B cell (primary cell): ENCODE measurements around the gene TOM1L2. TPM values are rescaled to one million over a fixed set of nuclear protein-coding genes. Genes with fewer than 3 reads are reported as not detected.

Experiments used
- ATAC-seq: fragments of 200-7000 bp; cut with Tn5 transposase; one replicate; pipeline ENCODE4 v1.10.0; 2021; ENCODE audit warnings: low read depth, mild to moderate bottlenecking, moderate number of reproducible peaks, moderate library complexity
- CTCF ChIA-PET: fragments of 350-600 bp; sonication (Branson Sonifier 250); formaldehyde crosslinking; loops from one replicate; lab custom pipeline; 2021; ENCODE audit warnings: antibody characterized with exemption, inconsistent platforms; lab: Charles Lee
- POLR2A ChIA-PET: fragments of 350-600 bp; sonication (Branson Sonifier 250); formaldehyde crosslinking; loops from one replicate; lab custom pipeline; 2021; ENCODE audit warnings: antibody characterized with exemption; lab: Charles Lee
- DNase-seq: peaks from one replicate; pipeline ENCODE4 v3.0.0; 2013
- H2AFZ ChIP-seq: 2 replicates; pipeline ENCODE4 v1.6.1; 2012; ENCODE audit warnings: mild to moderate bottlenecking, low read depth, low read length; ENCODE audit not compliant: insufficient read depth, poor library complexity, severe bottlenecking
- H3K27ac ChIP-seq, 2 donors: 1 replicate in 1 of 2; 2 replicates in 1 of 2; pipeline ENCODE4 v1.5.1; 2012 to 2013; ENCODE audit warnings: low read length in 2 of 2, mild to moderate bottlenecking in 2 of 2, moderate library complexity in 1 of 2
- H3K27me3 ChIP-seq, 4 experiments: fragments of 200-600 bp in 1 of 4; sonication (generic) in 1 of 4; replicated peaks in 1 of 4; 1 replicate in 2 of 4; 2 replicates in 2 of 4; pipeline versions ENCODE4 v1.6.1 to v1.7.0; 2013 to 2016; ENCODE audit warnings: low read length in 3 of 4, mild to moderate bottlenecking in 2 of 4, mixed read lengths in 1 of 4, moderate library complexity in 1 of 4; ENCODE audit not compliant: insufficient read depth in 4 of 4, control insufficient read depth in 3 of 4; ENCODE audit errors: control extremely low read depth in 1 of 4
- H3K36me3 ChIP-seq, 2 experiments: replicated peaks in 1 of 2; 1 replicate in 1 of 2; 2 replicates in 1 of 2; pipeline versions ENCODE4 v1.6.1 to v1.7.1; 2013; ENCODE audit warnings: low read length in 1 of 2; ENCODE audit not compliant: insufficient read depth in 2 of 2, control insufficient read depth in 1 of 2; ENCODE audit errors: control extremely low read depth in 1 of 2, extremely low read depth in 1 of 2
- H3K4me1 ChIP-seq, 2 donors: fragments of 200-600 bp in 1 of 2; sonication (generic) in 1 of 2; 1 replicate in 1 of 2; 2 replicates in 1 of 2; pipeline versions ENCODE4 v1.5.1 to v1.6.1; 2013 to 2017; ENCODE audit warnings: low read length in 2 of 2; ENCODE audit not compliant: control insufficient read depth in 2 of 2, insufficient read depth in 2 of 2
- H3K4me2 ChIP-seq: replicated peaks from 2 replicates; pipeline ENCODE3; 2012; ENCODE audit warnings: mild to moderate bottlenecking, low read depth, low read length; ENCODE audit not compliant: poor library complexity, severe bottlenecking
- H3K4me3 ChIP-seq, 5 experiments: fragments of 200-600 bp in 1 of 5; sonication (generic) in 1 of 5; 1 replicate in 3 of 5; 2 replicates in 2 of 5; pipeline versions ENCODE4 v1.5.1 to v1.7.0; 2011 to 2016; ENCODE audit warnings: low read length in 4 of 5, mild to moderate bottlenecking in 4 of 5, low read depth in 2 of 5, control low read depth in 1 of 5, moderate library complexity in 1 of 5; ENCODE audit not compliant: insufficient read depth in 1 of 5; ENCODE audit errors: control extremely low read depth in 1 of 5, extremely low read depth in 1 of 5
- H3K79me2 ChIP-seq: fragments of 200-600 bp; sonication (generic); one replicate; pipeline ENCODE4 v1.6.0; 2016; ENCODE audit warnings: low read length; ENCODE audit not compliant: control insufficient read depth, insufficient read depth
- H3K9ac ChIP-seq: fragments of 200-600 bp; sonication (generic); 2 replicates; pipeline ENCODE4 v1.6.1; 2017; ENCODE audit warnings: mild to moderate bottlenecking, low read length, moderate library complexity
- H3K9me3 ChIP-seq, 3 donors: one replicate each; pipeline versions ENCODE4 v1.6.1 to v1.7.1; 2013; ENCODE audit warnings: low read length in 2 of 3; ENCODE audit not compliant: control insufficient read depth in 2 of 3, insufficient read depth in 1 of 3; ENCODE audit errors: control extremely low read depth in 1 of 3
- H4K20me1 ChIP-seq: 2 replicates; pipeline ENCODE4 v1.6.0; 2012; ENCODE audit warnings: mild to moderate bottlenecking, low read length; ENCODE audit not compliant: insufficient read depth, control insufficient read depth, poor library complexity, severe bottlenecking
- H3K27ac Mint-ChIP-seq: one replicate; pipeline ENCODE4 v1.8.0; 2021; ENCODE audit warnings: mixed read lengths
- H3K27me3 Mint-ChIP-seq: one replicate; pipeline ENCODE4 v1.8.0; 2021; ENCODE audit warnings: mixed read lengths
- H3K4me1 Mint-ChIP-seq: one replicate; pipeline ENCODE4 v1.8.0; 2021; ENCODE audit warnings: mixed read lengths
- H3K4me3 Mint-ChIP-seq: one replicate; pipeline ENCODE4 v1.8.0; 2021; ENCODE audit warnings: mixed read lengths
- H3K9me3 Mint-ChIP-seq: one replicate; pipeline ENCODE4 v1.8.0; 2022; ENCODE audit warnings: mixed read lengths; ENCODE audit not compliant: insufficient read depth
- EZH2 ChIP-seq: IDR thresholded peaks from 2 replicates; pipeline ENCODE4 v1.6.1; 2012; ENCODE audit warnings: borderline replicate concordance, low read depth, mild to moderate bottlenecking, moderate library complexity, low read length; ENCODE audit not compliant: insufficient read depth, poor library complexity, severe bottlenecking
- WGBS: methylation state at CpG from one replicate; pipeline ENCODE4 v1.1.5; 2013; ENCODE audit warnings: missing lambda C conversion rate; ENCODE audit not compliant: insufficient coverage; 5-methylcytosine and 5-hydroxymethylcytosine counted together
- intact Hi-C: fragments of 100-400 bp; cut with micrococcal nuclease; formaldehyde crosslinking; loops from one replicate; pipeline ENCODE4 v1.10.0; 2022
- polyA plus RNA-seq: library from polyadenylated mRNA; depleted of rRNA; stranded (reverse); fragments of >200 nt; gene quantifications from 2 replicates; pipeline ENCODE4 v1.2.3, GENCODE V29; 2012
- total RNA-seq, 2 donors: library from RNA; stranded (reverse); fragments of 120-200 nt in 1 of 2; gene quantifications; 1 replicate in 1 of 2; 2 replicates in 1 of 2; pipeline versions ENCODE4 v1.2.3 to v1.2.4, GENCODE V29; 2013 to 2022
- TF ChIP-seq, protein P1 (sequence below): fragments of 200-600 bp; IDR thresholded peaks from one replicate; pipeline ENCODE4 v1.8.0; 2022; ENCODE audit warnings: antibody characterized with exemption, mild to moderate bottlenecking

TOM1L2 gene
- total and polyA plus RNA-seq, 2 donors (not counting 1 experiment from before 2014, with no cell fraction given) = 25.1 to 29.7 TPM

DNA sequence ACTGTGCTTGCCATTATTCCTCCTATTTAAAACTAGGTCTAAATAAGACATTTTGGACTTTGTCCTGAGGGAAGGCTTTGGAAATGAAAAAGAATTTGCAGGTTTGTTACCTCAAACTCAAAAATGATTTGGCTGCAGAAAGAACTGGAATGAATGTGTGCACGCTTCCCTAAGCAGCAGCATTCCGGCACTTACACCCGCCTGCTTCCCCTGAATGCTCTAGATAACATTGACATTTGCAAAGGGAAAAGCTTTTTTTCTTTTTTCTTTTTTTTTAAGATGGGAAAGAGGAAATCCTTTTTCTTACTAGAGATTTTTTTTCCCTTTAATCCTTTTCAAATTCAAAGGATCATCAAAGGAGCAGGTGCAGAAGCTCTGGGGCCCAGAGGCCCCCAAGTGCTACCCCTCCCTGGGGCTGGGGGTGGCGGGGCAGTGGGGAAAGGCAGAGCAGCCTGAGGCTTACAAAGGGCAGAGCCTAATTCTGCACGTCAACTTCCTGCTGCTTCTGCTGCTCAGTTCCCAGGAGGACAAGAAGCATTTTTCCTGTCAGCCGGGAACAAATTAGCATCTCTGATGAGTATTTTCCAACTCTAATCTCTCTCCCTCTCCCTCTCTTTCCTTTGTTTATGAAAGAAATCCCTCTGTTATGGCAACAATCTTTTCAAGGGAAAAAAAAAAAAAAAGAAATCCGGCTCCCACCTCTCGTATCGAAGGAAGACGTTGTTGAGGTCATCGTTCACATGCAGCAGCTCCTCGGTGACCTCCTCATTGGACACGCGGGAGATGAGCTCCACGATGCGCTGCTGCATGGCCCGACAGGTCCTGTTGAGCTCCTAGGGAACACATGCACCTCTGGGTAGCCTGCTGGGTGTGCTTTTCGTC, 103.3 kb downstream of the TOM1L2 start:
- Histone ChIP-seq H2AFZ (no peak overlapping the region), H3K27me3 (no peaks in the 10 kb centered on the region), H3K4me3 (no peak overlapping the region), H3K27ac (no peak overlapping the region), H3K4me2 (no peak overlapping the region), H4K20me1 (no peaks in the 10 kb centered on the region), H3K4me1 (no peaks in the 10 kb centered on the region), H3K9ac (no peak overlapping the region), H3K36me3 (peaks cover 0 to 8% of the 10 kb centered on the region in 2 experiments), H3K9me3 (no peaks in the 10 kb centered on the region), H3K79me2 (no peaks in the 10 kb centered on the region)
- TF ChIP-seq, protein P1, sequence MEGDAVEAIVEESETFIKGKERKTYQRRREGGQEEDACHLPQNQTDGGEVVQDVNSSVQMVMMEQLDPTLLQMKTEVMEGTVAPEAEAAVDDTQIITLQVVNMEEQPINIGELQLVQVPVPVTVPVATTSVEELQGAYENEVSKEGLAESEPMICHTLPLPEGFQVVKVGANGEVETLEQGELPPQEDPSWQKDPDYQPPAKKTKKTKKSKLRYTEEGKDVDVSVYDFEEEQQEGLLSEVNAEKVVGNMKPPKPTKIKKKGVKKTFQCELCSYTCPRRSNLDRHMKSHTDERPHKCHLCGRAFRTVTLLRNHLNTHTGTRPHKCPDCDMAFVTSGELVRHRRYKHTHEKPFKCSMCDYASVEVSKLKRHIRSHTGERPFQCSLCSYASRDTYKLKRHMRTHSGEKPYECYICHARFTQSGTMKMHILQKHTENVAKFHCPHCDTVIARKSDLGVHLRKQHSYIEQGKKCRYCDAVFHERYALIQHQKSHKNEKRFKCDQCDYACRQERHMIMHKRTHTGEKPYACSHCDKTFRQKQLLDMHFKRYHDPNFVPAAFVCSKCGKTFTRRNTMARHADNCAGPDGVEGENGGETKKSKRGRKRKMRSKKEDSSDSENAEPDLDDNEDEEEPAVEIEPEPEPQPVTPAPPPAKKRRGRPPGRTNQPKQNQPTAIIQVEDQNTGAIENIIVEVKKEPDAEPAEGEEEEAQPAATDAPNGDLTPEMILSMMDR = no peak
- no peak for TF ChIP-seq EZH2
- CTCF ChIA-PET = no interaction called here
- DNase-seq (no peak), ATAC-seq (no peak)
- H3K9me3 Mint-ChIP-seq = no peaks in the 10 kb centered on the region
- intact Hi-C loops = no loop called here
- POLR2A ChIA-PET = no interaction called here
- WGBS = 85% methylated on average over 14 of the region's 18 CpGs
- no peaks in the 10 kb centered on the region for H3K27me3 Mint-ChIP-seq
- no peak overlapping the region for H3K4me3 Mint-ChIP-seq
- H3K27ac Mint-ChIP-seq = no peak overlapping the region
- no peaks in the 10 kb centered on the region for H3K4me1 Mint-ChIP-seq

DNA sequence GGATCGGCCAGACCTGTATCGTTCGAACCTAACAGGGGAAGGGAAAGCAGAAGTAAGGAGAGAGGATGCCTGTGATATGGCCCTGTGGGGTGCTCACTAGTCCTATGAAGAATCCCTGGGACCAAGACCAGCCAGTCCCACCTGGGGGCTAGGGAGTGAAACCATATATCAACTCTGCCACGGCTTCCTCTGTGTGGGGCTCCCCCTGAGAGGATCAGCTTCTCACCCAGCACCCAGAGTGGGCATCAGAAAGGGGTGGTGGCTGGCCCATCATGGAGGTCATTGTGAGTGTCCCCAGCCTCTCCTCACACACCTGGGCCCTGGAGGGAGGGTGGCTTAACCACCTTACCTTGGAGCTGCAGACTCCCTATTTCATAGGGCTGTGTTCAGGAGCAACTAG, 105.3 kb downstream of the TOM1L2 start:
- no peaks in the 10 kb centered on the region for H3K27me3 ChIP-seq
- ATAC-seq (no peak), DNase-seq (no peak)
- H3K36me3 ChIP-seq = peaks cover 0 to 8% of the 10 kb centered on the region in 2 experiments
- Mint-ChIP-seq H3K4me3 (no peak overlapping the region), H3K27ac (no peak overlapping the region), H3K9me3 (no peaks in the 10 kb centered on the region), H3K27me3 (no peaks in the 10 kb centered on the region), H3K4me1 (no peaks in the 10 kb centered on the region)
- no peaks in the 10 kb centered on the region for H3K79me2 ChIP-seq
- H3K9ac ChIP-seq = no peak overlapping the region
- H4K20me1 ChIP-seq = no peaks in the 10 kb centered on the region
- no peak overlapping the region for H3K4me2 ChIP-seq
- CTCF ChIA-PET = no interaction called here
- no peaks in the 10 kb centered on the region for H3K4me1 ChIP-seq
- H3K4me3 ChIP-seq = no peak overlapping the region
- no peak overlapping the region for H2AFZ ChIP-seq
- intact Hi-C loops = no loop called here
- POLR2A ChIA-PET = no interaction called here
- H3K27ac ChIP-seq = no peak overlapping the region
- WGBS = no CpG with 5 or more reads among the region's 4 CpGs
- no peak for TF ChIP-seq EZH2
- TF ChIP-seq, protein P1 = no peak
- no peaks in the 10 kb centered on the region for H3K9me3 ChIP-seq
